Measurements from ENCODE around the gene MFSD1.

MFSD1 gene

DNA sequence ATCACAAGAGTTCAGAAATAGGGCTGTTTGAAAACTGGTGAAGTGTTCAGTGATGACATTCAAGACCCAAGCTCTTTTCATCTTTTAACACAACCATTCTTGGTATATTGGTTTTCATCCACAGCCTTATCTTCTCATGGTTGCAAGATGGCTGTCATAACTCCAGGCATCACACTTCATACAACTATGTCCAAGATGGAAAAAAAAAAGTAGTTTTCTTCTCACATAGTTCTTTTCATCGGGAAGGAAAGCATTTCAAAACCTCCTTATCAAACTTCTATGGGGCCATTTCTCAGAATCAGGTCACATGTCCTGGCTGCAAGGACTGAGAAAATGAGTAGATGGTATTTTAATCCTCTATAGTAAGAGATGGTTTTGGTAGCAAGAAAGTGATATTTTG is 21.1 kb upstream of the MFSD1 start:
- no peak overlapping the region for H4K8ac ChIP-seq (ENCODE audit: low read depth, low read length)
- DNase-seq: no peak
- H3K79me1 ChIP-seq (ENCODE audit: low read length): no peaks in the 10 kb centered on the region
- H3K4me3 ChIP-seq (ENCODE audit: low read length): no peak overlapping the region
- no peak overlapping the region for H2BK120ac ChIP-seq (ENCODE audit: low read depth, low read length)
- H3K27ac ChIP-seq (ENCODE audit: low read depth, low read length): no peak overlapping the region
- no peak overlapping the region for H4K5ac ChIP-seq (ENCODE audit: low read length)
- no peak overlapping the region for H2AK5ac ChIP-seq (ENCODE audit: low read length)
- no peak overlapping the region for H2BK15ac ChIP-seq (replicated peaks; ENCODE audit: low read depth)
- H2BK5ac ChIP-seq (ENCODE audit: low read length): no peak overlapping the region
- H3K27me3 ChIP-seq (ENCODE audit: insufficient read depth, low read length, poor library complexity): no peaks in the 10 kb centered on the region
- H3K4ac ChIP-seq (ENCODE audit: low read depth, low read length): no peak overlapping the region
- no peak overlapping the region for H3K9ac ChIP-seq (ENCODE audit: low read length)
- no peaks in the 10 kb centered on the region for H3K4me1 ChIP-seq (ENCODE audit: control insufficient read depth, low read depth, low read length)
- no peak overlapping the region for H3K23ac ChIP-seq (ENCODE audit: low read length)
- WGBS (ENCODE audit: extremely low coverage, insufficient coverage, low lambda C conversion rate): no CpG with 5 or more reads among the region's 1 CpG
- H3K36me3 ChIP-seq (ENCODE audit: control insufficient read depth, insufficient read depth, low read length): no peaks in the 10 kb centered on the region
- no peak overlapping the region for H3K4me2 ChIP-seq (ENCODE audit: low read length)
- no peak overlapping the region for H3K18ac ChIP-seq (ENCODE audit: low read length)
- H3K56ac ChIP-seq (ENCODE audit: low read length): no peak overlapping the region
- no peaks in the 10 kb centered on the region for H3K79me2 ChIP-seq (ENCODE audit: control insufficient read depth, insufficient read depth, low read length)

- H3K4me1 ChIP-seq (ENCODE audit: control insufficient read depth, low read depth, low read length): no peaks in the 10 kb centered on the region
- no peak overlapping the region for H2BK5ac ChIP-seq (ENCODE audit: low read length)
- no peak overlapping the region for H3K4ac ChIP-seq (ENCODE audit: low read depth, low read length)
- no peaks in the 10 kb centered on the region for H3K27me3 ChIP-seq (ENCODE audit: insufficient read depth, low read length, poor library complexity)
- H2AK5ac ChIP-seq (ENCODE audit: low read length): no peak overlapping the region
- H3K79me2 ChIP-seq (ENCODE audit: control insufficient read depth, insufficient read depth, low read length): no peaks in the 10 kb centered on the region
- no peak overlapping the region for H3K4me3 ChIP-seq (ENCODE audit: low read length)
- H3K9ac ChIP-seq (ENCODE audit: low read length): no peak overlapping the region
- no peaks in the 10 kb centered on the region for H3K36me3 ChIP-seq (ENCODE audit: control insufficient read depth, insufficient read depth, low read length)
- no peak overlapping the region for H4K8ac ChIP-seq (ENCODE audit: low read depth, low read length)
- WGBS (ENCODE audit: extremely low coverage, insufficient coverage, low lambda C conversion rate): no CpG with 5 or more reads among the region's 2 CpGs
- no peak overlapping the region for H3K18ac ChIP-seq (ENCODE audit: low read length)
- H3K4me2 ChIP-seq (ENCODE audit: low read length): no peak overlapping the region
- no peak overlapping the region for H3K27ac ChIP-seq (ENCODE audit: low read depth, low read length)
- DNase-seq: no peak
- no peak overlapping the region for H3K23ac ChIP-seq (ENCODE audit: low read length)
- H3K56ac ChIP-seq (ENCODE audit: low read length): no peak overlapping the region
- H2BK15ac ChIP-seq (replicated peaks; ENCODE audit: low read depth): no peak overlapping the region
- H4K5ac ChIP-seq (ENCODE audit: low read length): no peak overlapping the region
- no peak overlapping the region for H2BK120ac ChIP-seq (ENCODE audit: low read depth, low read length)
- no peaks in the 10 kb centered on the region for H3K79me1 ChIP-seq (ENCODE audit: low read length)
Measured at GRCh38 chr3:158781191-158781590, 20.7 kb upstream of the MFSD1 start.

DNA sequence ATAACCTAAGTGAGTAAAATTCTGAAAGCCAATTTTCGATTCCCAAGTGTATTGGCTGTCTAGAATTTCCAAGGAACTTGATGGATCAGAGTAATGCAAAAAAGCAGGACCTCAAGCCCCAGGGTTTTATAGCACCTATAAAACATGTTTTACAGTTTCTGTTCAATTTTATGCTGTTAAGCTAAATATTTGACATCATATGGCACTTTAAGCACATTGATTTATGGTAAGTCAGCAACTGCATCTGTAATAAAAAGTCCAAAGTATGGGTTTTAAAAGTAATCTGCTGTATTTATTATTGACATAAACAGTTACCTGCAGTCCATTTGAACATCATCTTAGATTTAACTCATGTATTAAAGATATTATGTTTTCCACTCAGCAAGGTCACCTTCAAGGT is 20.0 kb upstream of the MFSD1 start:
- Histone ChIP-seq H2BK120ac (ENCODE audit: low read depth, low read length) (no peak overlapping the region), H4K5ac (ENCODE audit: low read length) (no peak overlapping the region), H3K56ac (ENCODE audit: low read length) (no peak overlapping the region), H2BK15ac (replicated peaks; ENCODE audit: low read depth) (no peak overlapping the region), H3K27ac (ENCODE audit: low read depth, low read length) (no peak overlapping the region), H3K4me3 (ENCODE audit: low read length) (no peak overlapping the region), H3K9ac (ENCODE audit: low read length) (no peak overlapping the region), H3K4me1 (ENCODE audit: control insufficient read depth, low read depth, low read length) (no peaks in the 10 kb centered on the region), H4K8ac (ENCODE audit: low read depth, low read length) (no peak overlapping the region), H3K23ac (ENCODE audit: low read length) (no peak overlapping the region), H3K18ac (ENCODE audit: low read length) (no peak overlapping the region), H2BK5ac (ENCODE audit: low read length) (no peak overlapping the region), H3K4me2 (ENCODE audit: low read length) (no peak overlapping the region), H3K4ac (ENCODE audit: low read depth, low read length) (no peak overlapping the region), H3K36me3 (ENCODE audit: control insufficient read depth, insufficient read depth, low read length) (no peaks in the 10 kb centered on the region), H3K79me2 (ENCODE audit: control insufficient read depth, insufficient read depth, low read length) (no peaks in the 10 kb centered on the region), H3K79me1 (ENCODE audit: low read length) (no peaks in the 10 kb centered on the region), H2AK5ac (ENCODE audit: low read length) (no peak overlapping the region), H3K27me3 (ENCODE audit: insufficient read depth, low read length, poor library complexity) (no peaks in the 10 kb centered on the region)
- DNase-seq: no peak
- no CpG with 5 or more reads among the region's 1 CpG for WGBS (ENCODE audit: extremely low coverage, insufficient coverage, low lambda C conversion rate)

GRCh38 chr3:158782283-158782989 is 19.4 kb upstream of the MFSD1 start:
- H4K5ac ChIP-seq (ENCODE audit: low read length): no peak overlapping the region
- H4K8ac ChIP-seq (ENCODE audit: low read depth, low read length): no peak overlapping the region
- H2AK5ac ChIP-seq (ENCODE audit: low read length): no peak overlapping the region
- H3K9ac ChIP-seq (ENCODE audit: low read length): no peak overlapping the region
- no peak overlapping the region for H2BK120ac ChIP-seq (ENCODE audit: low read depth, low read length)
- H3K56ac ChIP-seq (ENCODE audit: low read length): no peak overlapping the region
- no peak overlapping the region for H3K4ac ChIP-seq (ENCODE audit: low read depth, low read length)
- DNase-seq: no peak
- no peaks in the 10 kb centered on the region for H3K4me1 ChIP-seq (ENCODE audit: control insufficient read depth, low read depth, low read length)
- no peaks in the 10 kb centered on the region for H3K36me3 ChIP-seq (ENCODE audit: control insufficient read depth, insufficient read depth, low read length)
- H3K79me1 ChIP-seq (ENCODE audit: low read length): no peaks in the 10 kb centered on the region
- no peaks in the 10 kb centered on the region for H3K79me2 ChIP-seq (ENCODE audit: control insufficient read depth, insufficient read depth, low read length)
- no peak overlapping the region for H2BK5ac ChIP-seq (ENCODE audit: low read length)
- H3K4me2 ChIP-seq (ENCODE audit: low read length): no peak overlapping the region
- no peak overlapping the region for H3K18ac ChIP-seq (ENCODE audit: low read length)
- H2BK15ac ChIP-seq (replicated peaks; ENCODE audit: low read depth): no peak overlapping the region
- H3K27ac ChIP-seq (ENCODE audit: low read depth, low read length): no peak overlapping the region
- no peak overlapping the region for H3K4me3 ChIP-seq (ENCODE audit: low read length)
- H3K23ac ChIP-seq (ENCODE audit: low read length): no peak overlapping the region
- WGBS (ENCODE audit: extremely low coverage, insufficient coverage, low lambda C conversion rate): no CpG with 5 or more reads among the region's 3 CpGs
- no peaks in the 10 kb centered on the region for H3K27me3 ChIP-seq (ENCODE audit: insufficient read depth, low read length, poor library complexity)

DNA sequence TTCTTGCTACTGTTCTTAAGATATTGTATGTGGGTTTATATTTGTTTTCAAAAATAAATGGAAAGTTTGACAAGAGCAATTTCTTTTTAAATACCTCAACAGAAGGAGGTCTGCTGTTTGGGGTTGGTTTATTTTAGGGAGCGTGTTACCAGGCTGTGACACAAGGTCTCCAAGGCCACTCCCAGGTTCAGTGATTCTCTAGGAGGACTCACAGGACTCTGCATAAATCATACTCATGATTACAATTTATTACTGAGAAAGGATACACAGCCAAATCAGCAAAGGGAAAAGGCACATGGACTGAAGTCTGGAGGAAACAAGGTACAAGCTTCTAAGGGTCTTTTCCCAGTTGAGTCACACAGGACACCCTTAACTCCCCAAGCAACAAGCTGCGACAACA is 18.8 kb upstream of the MFSD1 start:
- Histone ChIP-seq H2BK120ac (ENCODE audit: low read depth, low read length) (no peak overlapping the region), H3K27me3 (ENCODE audit: insufficient read depth, low read length, poor library complexity) (no peaks in the 10 kb centered on the region), H2BK5ac (ENCODE audit: low read length) (no peak overlapping the region), H2AK5ac (ENCODE audit: low read length) (no peak overlapping the region), H3K9ac (ENCODE audit: low read length) (no peak overlapping the region), H3K27ac (ENCODE audit: low read depth, low read length) (no peak overlapping the region), H3K4me2 (ENCODE audit: low read length) (no peak overlapping the region), H3K79me2 (ENCODE audit: control insufficient read depth, insufficient read depth, low read length) (no peaks in the 10 kb centered on the region), H3K4me3 (ENCODE audit: low read length) (no peak overlapping the region), H4K8ac (ENCODE audit: low read depth, low read length) (no peak overlapping the region), H3K23ac (ENCODE audit: low read length) (no peak overlapping the region), H3K79me1 (ENCODE audit: low read length) (no peaks in the 10 kb centered on the region), H4K5ac (ENCODE audit: low read length) (no peak overlapping the region), H3K4ac (ENCODE audit: low read depth, low read length) (no peak overlapping the region), H3K18ac (ENCODE audit: low read length) (no peak overlapping the region), H3K36me3 (ENCODE audit: control insufficient read depth, insufficient read depth, low read length) (no peaks in the 10 kb centered on the region), H3K4me1 (ENCODE audit: control insufficient read depth, low read depth, low read length) (no peaks in the 10 kb centered on the region), H3K56ac (ENCODE audit: low read length) (no peak overlapping the region), H2BK15ac (replicated peaks; ENCODE audit: low read depth) (no peak overlapping the region)
- whole genome bisulfite sequencing (ENCODE audit: extremely low coverage, insufficient coverage, low lambda C conversion rate): no CpG with 5 or more reads among the region's 2 CpGs
- no peak for DNase-seq

DNA sequence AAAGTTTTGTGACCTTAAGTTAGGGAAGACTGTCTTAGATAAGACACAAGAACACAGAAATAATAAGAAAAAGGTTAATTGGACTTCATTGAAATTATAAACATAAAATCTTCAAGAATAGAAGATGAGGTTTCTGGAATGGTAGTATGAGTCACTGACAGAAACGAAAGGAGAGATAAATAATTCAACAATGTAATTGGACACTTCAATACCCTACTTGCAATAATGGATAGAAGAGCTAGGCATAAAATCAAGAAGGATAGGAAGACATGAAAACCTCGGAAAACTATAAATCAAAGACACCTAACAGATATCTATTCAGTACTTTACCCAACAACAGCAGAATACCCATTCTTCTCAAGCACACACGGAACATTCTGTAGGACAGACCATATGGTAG is 15.9 kb upstream of the MFSD1 start:
- Histone ChIP-seq H3K27ac (ENCODE audit: low read depth, low read length) (no peak overlapping the region), H3K23ac (ENCODE audit: low read length) (no peak overlapping the region), H3K4me3 (ENCODE audit: low read length) (no peak overlapping the region), H2AK5ac (ENCODE audit: low read length) (no peak overlapping the region), H2BK15ac (replicated peaks; ENCODE audit: low read depth) (no peak overlapping the region), H2BK120ac (ENCODE audit: low read depth, low read length) (no peak overlapping the region), H3K79me1 (ENCODE audit: low read length) (no peaks in the 10 kb centered on the region), H3K4me1 (ENCODE audit: control insufficient read depth, low read depth, low read length) (no peaks in the 10 kb centered on the region), H4K8ac (ENCODE audit: low read depth, low read length) (no peak overlapping the region), H3K79me2 (ENCODE audit: control insufficient read depth, insufficient read depth, low read length) (no peaks in the 10 kb centered on the region), H3K4ac (ENCODE audit: low read depth, low read length) (no peak overlapping the region), H2BK5ac (ENCODE audit: low read length) (no peak overlapping the region), H3K56ac (ENCODE audit: low read length) (no peak overlapping the region), H3K18ac (ENCODE audit: low read length) (no peak overlapping the region), H3K36me3 (ENCODE audit: control insufficient read depth, insufficient read depth, low read length) (no peaks in the 10 kb centered on the region), H3K9ac (ENCODE audit: low read length) (no peak overlapping the region), H3K4me2 (ENCODE audit: low read length) (no peak overlapping the region), H4K5ac (ENCODE audit: low read length) (no peak overlapping the region), H3K27me3 (ENCODE audit: insufficient read depth, low read length, poor library complexity) (no peaks in the 10 kb centered on the region)
- WGBS (ENCODE audit: extremely low coverage, insufficient coverage, low lambda C conversion rate): no CpG with 5 or more reads among the region's 3 CpGs
- no peak for DNase-seq
